ENCODE data around the gene CNTN6.

CNTN6 gene

GRCh38 chr3:1404270-1404962 is 311.6 kb downstream of the CNTN6 start:
- ChIA-PET CTCF (interaction anchor here (0.6 to 0.7 kb wide), 3 partner anchors 15 to 347 kb away, joined by 3 to 4 read pairs (median 4); no protein-coding TSS in a partner anchor), POLR2A (no interaction called here)
- TF ChIP-seq, protein P1, sequence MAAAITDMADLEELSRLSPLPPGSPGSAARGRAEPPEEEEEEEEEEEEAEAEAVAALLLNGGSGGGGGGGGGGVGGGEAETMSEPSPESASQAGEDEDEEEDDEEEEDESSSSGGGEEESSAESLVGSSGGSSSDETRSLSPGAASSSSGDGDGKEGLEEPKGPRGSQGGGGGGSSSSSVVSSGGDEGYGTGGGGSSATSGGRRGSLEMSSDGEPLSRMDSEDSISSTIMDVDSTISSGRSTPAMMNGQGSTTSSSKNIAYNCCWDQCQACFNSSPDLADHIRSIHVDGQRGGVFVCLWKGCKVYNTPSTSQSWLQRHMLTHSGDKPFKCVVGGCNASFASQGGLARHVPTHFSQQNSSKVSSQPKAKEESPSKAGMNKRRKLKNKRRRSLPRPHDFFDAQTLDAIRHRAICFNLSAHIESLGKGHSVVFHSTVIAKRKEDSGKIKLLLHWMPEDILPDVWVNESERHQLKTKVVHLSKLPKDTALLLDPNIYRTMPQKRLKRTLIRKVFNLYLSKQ (tag by site-specific recombination; IDR thresholded peaks at IDR 0.05; ENCODE audit: borderline replicate concordance): no peak
- TF ChIP-seq ZNF114 (tag by site-specific recombination; IDR thresholded peaks at IDR 0.05) (no peak), ZNF585B (tag by site-specific recombination; IDR thresholded peaks at IDR 0.05) (no peak), ZNF19 (tag by site-specific recombination; IDR thresholded peaks at IDR 0.05; ENCODE audit: low read depth) (no peak), ZBTB21 (tag by site-specific recombination; IDR thresholded peaks at IDR 0.05) (no peak), ZNF133 (tag by site-specific recombination; IDR thresholded peaks at IDR 0.05) (no peak), ZNF221 (tag by site-specific recombination; IDR thresholded peaks at IDR 0.05; ENCODE audit: borderline replicate concordance) (no peak), ZNF624 (tag by site-specific recombination; IDR thresholded peaks at IDR 0.05) (no peak), ZNF629 (tag by site-specific recombination; IDR thresholded peaks at IDR 0.05) (no peak), MYNN (tag by site-specific recombination; IDR thresholded peaks at IDR 0.05; ENCODE audit: borderline replicate concordance) (no peak), ZNF670 (tag by site-specific recombination; IDR thresholded peaks at IDR 0.05; ENCODE audit: low read depth) (no peak), ZNF658 (tag by site-specific recombination; IDR thresholded peaks at IDR 0.05) (no peak), ZNF768 (tag by site-specific recombination; IDR thresholded peaks at IDR 0.05) (no peak), ZIC2 (tag by site-specific recombination; IDR thresholded peaks at IDR 0.05) (no peak), REST (tag by site-specific recombination; IDR thresholded peaks at IDR 0.05) (no peak), ZBTB17 (tag by site-specific recombination; IDR thresholded peaks at IDR 0.05) (no peak), MEIS1 (CRISPR knock-in tag; IDR thresholded peaks at IDR 0.05; ENCODE audit: borderline replicate concordance) (no peak), SP7 (tag by site-specific recombination; IDR thresholded peaks at IDR 0.05) (no peak)
- TF ChIP-seq, protein P2, sequence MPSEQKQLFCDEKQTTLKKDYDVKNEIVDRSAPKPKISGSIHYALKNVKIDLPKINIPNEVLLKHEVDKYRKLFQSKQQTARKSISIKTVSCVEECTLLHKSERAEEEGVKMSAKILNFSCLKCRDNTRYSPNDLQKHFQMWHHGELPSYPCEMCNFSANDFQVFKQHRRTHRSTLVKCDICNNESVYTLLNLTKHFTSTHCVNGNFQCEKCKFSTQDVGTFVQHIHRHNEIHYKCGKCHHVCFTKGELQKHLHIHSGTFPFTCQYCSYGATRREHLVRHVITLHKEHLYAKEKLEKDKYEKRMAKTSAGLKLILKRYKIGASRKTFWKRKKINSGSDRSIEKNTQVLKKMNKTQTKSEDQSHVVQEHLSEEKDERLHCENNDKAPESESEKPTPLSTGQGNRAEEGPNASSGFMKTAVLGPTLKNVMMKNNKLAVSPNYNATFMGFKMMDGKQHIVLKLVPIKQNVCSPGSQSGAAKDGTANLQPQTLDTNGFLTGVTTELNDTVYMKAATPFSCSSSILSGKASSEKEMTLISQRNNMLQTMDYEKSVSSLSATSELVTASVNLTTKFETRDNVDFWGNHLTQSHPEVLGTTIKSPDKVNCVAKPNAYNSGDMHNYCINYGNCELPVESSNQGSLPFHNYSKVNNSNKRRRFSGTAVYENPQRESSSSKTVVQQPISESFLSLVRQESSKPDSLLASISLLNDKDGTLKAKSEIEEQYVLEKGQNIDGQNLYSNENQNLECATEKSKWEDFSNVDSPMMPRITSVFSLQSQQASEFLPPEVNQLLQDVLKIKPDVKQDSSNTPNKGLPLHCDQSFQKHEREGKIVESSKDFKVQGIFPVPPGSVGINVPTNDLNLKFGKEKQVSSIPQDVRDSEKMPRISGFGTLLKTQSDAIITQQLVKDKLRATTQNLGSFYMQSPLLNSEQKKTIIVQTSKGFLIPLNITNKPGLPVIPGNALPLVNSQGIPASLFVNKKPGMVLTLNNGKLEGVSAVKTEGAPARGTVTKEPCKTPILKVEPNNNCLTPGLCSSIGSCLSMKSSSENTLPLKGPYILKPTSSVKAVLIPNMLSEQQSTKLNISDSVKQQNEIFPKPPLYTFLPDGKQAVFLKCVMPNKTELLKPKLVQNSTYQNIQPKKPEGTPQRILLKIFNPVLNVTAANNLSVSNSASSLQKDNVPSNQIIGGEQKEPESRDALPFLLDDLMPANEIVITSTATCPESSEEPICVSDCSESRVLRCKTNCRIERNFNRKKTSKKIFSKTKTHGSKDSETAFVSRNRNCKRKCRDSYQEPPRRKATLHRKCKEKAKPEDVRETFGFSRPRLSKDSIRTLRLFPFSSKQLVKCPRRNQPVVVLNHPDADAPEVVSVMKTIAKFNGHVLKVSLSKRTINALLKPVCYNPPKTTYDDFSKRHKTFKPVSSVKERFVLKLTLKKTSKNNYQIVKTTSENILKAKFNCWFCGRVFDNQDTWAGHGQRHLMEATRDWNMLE (tag by site-specific recombination; conservative IDR thresholded peaks at IDR 0.05; ENCODE audit: low read depth): no peak
- Histone ChIP-seq H3K27ac (ENCODE audit: extremely low read depth, low read depth, low read length) (no peak overlapping the region), H3K9me3 (ENCODE audit: control insufficient read depth, insufficient read depth, low read depth, low read length) (no peaks in the 10 kb centered on the region), H3K4me3 (ENCODE audit: low read depth, low read length) (no peak overlapping the region), H3K4me1 (ENCODE audit: control insufficient read depth, insufficient read depth, low read length) (no peaks in the 10 kb centered on the region), H3K36me3 (ENCODE audit: control insufficient read depth in 2 of 2, insufficient read depth in 1 of 2, low read length in 2 of 2) (no peaks in the 10 kb centered on the region)

Data from HEK293 (cell line).